K562 (cell line): ENCODE data around the gene ERGIC1. TPM values are rescaled to one million over a fixed set of nuclear protein-coding genes. Genes with fewer than 3 reads are reported as not detected.
A peak's percentile ranks its signal among the peaks of the same experiment; 100 is the strongest.

Experiments used
- ATAC-seq: fragments of 200-7000 bp; cut with Tn5 transposase; 3 replicates; pipeline ENCODE4 v1.9.1; 2020; ENCODE audit warnings: moderate library complexity
- BruUV-seq: library from RNA; stranded (reverse); fragments of 400-500 nt; replicated peaks from 2 replicates; lab custom pipeline; 2021; lab: Mats Ljungman, UMichigan
- CTCF ChIA-PET: fragments of 300-600 bp; formaldehyde crosslinking; extraction: SDS; loops from one replicate; lab custom pipeline; 2021; ENCODE audit warnings: low intra/inter-chr PET ratio; lab: Yijun Ruan, JAX
- POLR2A ChIA-PET: fragments of 300-600, 350-650 bp; sonication (Branson Sonifier 250); formaldehyde crosslinking; extraction: SDS; loops from one replicate; lab custom pipeline; 2021; ENCODE audit warnings: antibody characterized with exemption, inconsistent platforms; lab: Yijun Ruan, JAX
- DNase-seq, 4 experiments: peaks; one replicate each; pipeline versions ENCODE4 v3.0.0 to v3.0.0-alpha.2; 2011 to 2018; ENCODE audit warnings: low spot score in 3 of 4, mixed read lengths in 3 of 4; ENCODE audit errors: extremely low read depth in 1 of 4
- FAIRE-seq: peaks from 2 replicates; lab custom pipeline; 2011; peaks lifted over from hg19 to GRCh38; lab: Jason Lieb, UNC
- H2AFZ ChIP-seq: 2 replicates; pipeline ENCODE4 v1.6.0; 2011; ENCODE audit warnings: low read depth, low read length, control low read depth, inconsistent platforms
- H3K27ac ChIP-seq: fragments of 200-600 bp; 3 replicates; pipeline ENCODE4 v1.8.0; 2011; ENCODE audit warnings: low read depth, mild to moderate bottlenecking, control low read depth, inconsistent platforms, low read length, moderate library complexity, mixed read lengths; ENCODE audit errors: extremely low read depth
- H3K27me3 ChIP-seq, 2 experiments: fragments of 300-600 bp in 1 of 2; 2 replicates in 1 of 2; 3 replicates in 1 of 2; pipeline versions ENCODE4 v1.6.0 to v1.8.0; 2011; ENCODE audit warnings: inconsistent platforms in 2 of 2, low read length in 2 of 2, mild to moderate bottlenecking in 1 of 2, mixed read lengths in 1 of 2, moderate library complexity in 1 of 2; ENCODE audit not compliant: control insufficient read depth in 2 of 2, insufficient read depth in 2 of 2
- H3K36me3 ChIP-seq: fragments of 300-600 bp; 3 replicates; pipeline ENCODE4 v1.8.0; 2011; ENCODE audit warnings: mild to moderate bottlenecking, low read length, inconsistent platforms; ENCODE audit not compliant: control insufficient read depth, insufficient read depth
- H3K4me1 ChIP-seq, 2 experiments: fragments of 200-600 bp in 1 of 2; replicated peaks in 1 of 2; 2 replicates in 1 of 2; 3 replicates in 1 of 2; pipeline versions ENCODE4 v1.5.1 to v1.8.0; 2011; ENCODE audit warnings: inconsistent platforms in 2 of 2, low read length in 2 of 2, mild to moderate bottlenecking in 1 of 2, mixed read lengths in 1 of 2, moderate library complexity in 1 of 2; ENCODE audit not compliant: control insufficient read depth in 2 of 2, insufficient read depth in 2 of 2
- H3K4me2 ChIP-seq: 2 replicates; pipeline ENCODE4 v1.6.1; 2011; ENCODE audit warnings: low read length, control low read depth, inconsistent platforms, mixed read lengths; ENCODE audit not compliant: insufficient read depth
- H3K4me3 ChIP-seq: fragments of 200-600 bp; sonication (generic), shearing (Covaris generic); 2 replicates; pipeline ENCODE4 v1.5.1; 2016; ENCODE audit warnings: control low read depth, inconsistent platforms
- H3K79me2 ChIP-seq: fragments of 200-600 bp; 3 replicates; pipeline ENCODE4 v1.8.0; 2011; ENCODE audit warnings: low read length, inconsistent platforms; ENCODE audit not compliant: control insufficient read depth, insufficient read depth
- H3K9ac ChIP-seq, 2 experiments: 2 replicates each; pipeline versions ENCODE4 v1.6.0 to v1.6.1; 2011; ENCODE audit warnings: low read depth in 2 of 2, low read length in 2 of 2, control low read depth in 1 of 2, inconsistent platforms in 1 of 2, mild to moderate bottlenecking in 1 of 2, mixed read lengths in 1 of 2; ENCODE audit not compliant: insufficient read depth in 1 of 2
- H3K9me1 ChIP-seq: one replicate; pipeline ENCODE4 v1.6.0; 2011; ENCODE audit warnings: inconsistent platforms, mild to moderate bottlenecking, low read length, moderate library complexity; ENCODE audit not compliant: control insufficient read depth, insufficient read depth
- H3K9me3 ChIP-seq: replicated peaks from 2 replicates; pipeline ENCODE4 v1.5.1; 2011; ENCODE audit warnings: low read depth, low read length, inconsistent platforms; ENCODE audit not compliant: control insufficient read depth, insufficient read depth
- H4K20me1 ChIP-seq: replicated peaks from 2 replicates; pipeline ENCODE4 v1.6.1; 2011; ENCODE audit warnings: low read length, inconsistent platforms, mixed read lengths; ENCODE audit not compliant: control insufficient read depth, insufficient read depth
- ARID1B ChIP-seq: fragments of 450-650 bp; IDR thresholded peaks from 2 replicates; pipeline ENCODE4 v1.6.1; 2016; ENCODE audit warnings: antibody characterized with exemption, mild to moderate bottlenecking, inconsistent platforms
- CHD2 ChIP-seq: IDR thresholded peaks from 2 replicates; pipeline ENCODE4 v1.6.1; 2011; ENCODE audit warnings: low read depth, low read length
- DMBX1 ChIP-seq: fragments of 250-450 bp; sonication (Bioruptor Pico); IDR thresholded peaks from 2 replicates; pipeline ENCODE4 v1.8.0; 2022; ENCODE audit warnings: inconsistent platforms, mild to moderate bottlenecking, moderate library complexity, borderline replicate concordance
- ELF4 ChIP-seq: fragments of 450-650 bp; formaldehyde crosslinking; IDR thresholded peaks from 2 replicates; pipeline ENCODE4 v1.4.0; 2022; ENCODE audit warnings: missing genetic modification characterization
- GATAD2A ChIP-seq: fragments of 450-650 bp; IDR thresholded peaks from 2 replicates; pipeline ENCODE4 v1.6.1; 2017
- NR2C2 ChIP-seq, 2 experiments: fragments of 200-800 bp in 1 of 2; sonication (Bioruptor generic) in 1 of 2; sonication (generic) in 1 of 2; formaldehyde crosslinking in 1 of 2; IDR thresholded peaks; 2 replicates each; pipeline versions ENCODE4 v1.6.1 to v1.8.0; 2016 to 2022; ENCODE audit warnings: mild to moderate bottlenecking in 1 of 2, missing compliant biosample characterization in 1 of 2, missing genetic modification characterization in 1 of 2, missing genetic modification reagents in 1 of 2
- PKNOX1 ChIP-seq: fragments of 450-650 bp; IDR thresholded peaks from 2 replicates; pipeline ENCODE4 v1.6.1; 2016
- SMARCA5 ChIP-seq: fragments of 450-650 bp; IDR thresholded peaks from 2 replicates; pipeline ENCODE4 v1.6.1; 2016
- THRA ChIP-seq: fragments of 450-650 bp; IDR thresholded peaks from 2 replicates; pipeline ENCODE4 v1.6.1; 2017; ENCODE audit warnings: mild to moderate bottlenecking, moderate library complexity
- XRCC5 ChIP-seq: fragments of 200-400 bp; formaldehyde crosslinking; IDR thresholded peaks from 2 replicates; pipeline ENCODE4 v1.6.1; 2017; ENCODE audit warnings: low read depth, mild to moderate bottlenecking, low read length
- ZNF436 ChIP-seq: fragments of 250-450, 450-650 bp; sonication (Bioruptor Pico); formaldehyde crosslinking; IDR thresholded peaks from 2 replicates; pipeline ENCODE4 v1.7.0; 2020; ENCODE audit warnings: mild to moderate bottlenecking
- WGBS: fragments of 100-300 bp; shearing (Covaris generic); methylation state at CpG from one replicate; pipeline ENCODE4 v1.1.6; 2016; ENCODE audit warnings: low coverage, mixed read lengths; ENCODE audit not compliant: insufficient coverage; ENCODE audit errors: missing lambda C conversion rate; 5-methylcytosine and 5-hydroxymethylcytosine counted together
- in situ Hi-C: fragments of 300-500 bp; cut with MboI; formaldehyde crosslinking; loops from 4 replicates; pipeline ENCODE4 v1.15.0; 2018; ENCODE audit warnings: inconsistent platforms, mixed read lengths
- intact Hi-C: fragments of 100-400 bp; cut with micrococcal nuclease; formaldehyde crosslinking; loops from 2 replicates; pipeline ENCODE4 v1.14.2; 2022
- polyA plus RNA-seq, 8 experiments: library from polyadenylated mRNA; depleted of rRNA in 4 of 8; stranded (reverse) in 5 of 8; unstranded in 3 of 8; fragments of >200 nt; fragmentation: Nextera tagmentation in 2 of 8; fragmentation: Illumina TruSeq in 1 of 8; extraction: Ambion mirVana in 2 of 8; extraction: Trizol in 1 of 8; gene quantifications; 2 replicates each; pipeline versions ENCODE4 v1.2.1 to v1.2.3, GENCODE V29; 2011 to 2014; ENCODE audit warnings: inconsistent platforms in 1 of 8, missing spikeins in 1 of 8
- total RNA-seq, 7 experiments: library from RNA; depleted of rRNA in 6 of 7; stranded (reverse); fragments of >200 nt in 6 of 7; fragmentation: Illumina TruSeq in 2 of 7; extraction: Trizol in 2 of 7; gene quantifications; 2 replicates each; pipeline versions ENCODE4 v1.2.1 to v1.2.3, GENCODE V29; 2011 to 2021; ENCODE audit warnings: low replicate concordance in 1 of 7

ERGIC1 gene
- total and polyA plus RNA-seq, 9 of the 15 experiments (the other 6 are each of a cell fraction or from before 2014, with no cell fraction given), result 5.5 to 68.4 (median 36.4) TPM

GRCh38 chr5:172840432-172841154 is 6.5 kb downstream of the ERGIC1 start:
- no peaks in the 10 kb centered on the region for H3K27me3 ChIP-seq
- peaks cover 2% of the 10 kb centered on the region; the same call in 2 of the 3 replicates for H3K79me2 ChIP-seq
- H3K27ac ChIP-seq, result no peak overlapping the region
- CTCF ChIA-PET, result no interaction called here
- no peak overlapping the region for H2AFZ ChIP-seq
- peaks cover 15% of the 10 kb centered on the region; the same call in 2 of the 3 replicates for H3K36me3 ChIP-seq
- DNase-seq, result no peak
- intact Hi-C loops (no loop called here), in situ Hi-C loops (no loop called here)
- H3K4me1 ChIP-seq, result peaks cover 0 to 17% of the 10 kb centered on the region in 2 experiments; a peak in 3 of 5 replicates
- no peaks in the 10 kb centered on the region; the same call in 1 of the 2 replicates for H4K20me1 ChIP-seq
- POLR2A ChIA-PET, result interaction anchor here (1.1 to 1.3 kb wide), 2 partner anchors 9 to 70 kb away, joined by 5 read pairs; no protein-coding TSS in a partner anchor
- ATAC-seq, result no peak
- H3K4me3 ChIP-seq, result no peak overlapping the region
- 83% methylated on average over 12 of the region's 12 CpGs for WGBS
- H3K9ac ChIP-seq, result 0 out of 4 replicates have a peak overlapping the region, but pooled peaks of 1 of the 2 experiments have one; percentile 45
- no peak overlapping the region for H3K4me2 ChIP-seq
- TF ChIP-seq CHD2 (no peak), DMBX1 (no peak), GATAD2A (no peak)
- H3K9me3 ChIP-seq, result no peaks in the 10 kb centered on the region
- BruUV-seq, result no TSS peak
- no peak for FAIRE-seq
- H3K9me1 ChIP-seq, result peaks cover 5% of the 10 kb centered on the region

- H2AFZ ChIP-seq, result no peak overlapping the region
- FAIRE-seq, result no peak
- no peak for ATAC-seq
- TF ChIP-seq NR2C2 (CRISPR knock-in tag; IDR thresholded peaks at IDR 0.05) (no peak), NR2C2 (tag; IDR thresholded peaks at IDR 0.05) (no peak), ARID1B (no peak), ZNF436 (CRISPR knock-in tag) (no peak), SMARCA5 (no peak), PKNOX1 (no peak), THRA (no peak), XRCC5 (no peak), ELF4 (CRISPR knock-in tag) (no peak)
- peaks cover 2% of the 10 kb centered on the region for H4K20me1 ChIP-seq
- 55% methylated on average over 6 of the region's 6 CpGs for WGBS
- peaks cover 5% of the 10 kb centered on the region for H3K9me1 ChIP-seq
- no TSS peak for BruUV-seq
- no peaks in the 10 kb centered on the region for H3K9me3 ChIP-seq
- H3K36me3 ChIP-seq, result peaks cover 15% of the 10 kb centered on the region; the same call in 1 of the 3 replicates
- intact Hi-C loops (no loop called here), in situ Hi-C loops (no loop called here)
- H3K9ac ChIP-seq, result no peak overlapping the region
- CTCF ChIA-PET, result no interaction called here
- H3K4me2 ChIP-seq, result no peak overlapping the region
- POLR2A ChIA-PET, result interaction anchor here (1.1 to 1.3 kb wide), 2 partner anchors 8 to 71 kb away, joined by 5 read pairs; no protein-coding TSS in a partner anchor
- H3K79me2 ChIP-seq, result no peaks in the 10 kb centered on the region; the same call in 1 of the 3 replicates
- H3K4me3 ChIP-seq, result no peak overlapping the region
- no peak overlapping the region for H3K27ac ChIP-seq
- no peak for DNase-seq
- no peaks in the 10 kb centered on the region for H3K27me3 ChIP-seq
- peaks cover 0 to 11% of the 10 kb centered on the region in 2 experiments; a peak in 3 of 5 replicates for H3K4me1 ChIP-seq
These were observed 7.2 kb downstream of the ERGIC1 start for GRCh38 chr5:172841256-172841655.
